ENCODE results near the gene PIAS2.
A peak's percentile ranks its signal among the peaks of the same experiment; 100 is the strongest.
"Not testable (repeated sequence)": the region's sequence is repeated elsewhere in the genome, so short reads cannot be mapped to it uniquely, and the experiment has no call there.

PIAS2 gene

DNA sequence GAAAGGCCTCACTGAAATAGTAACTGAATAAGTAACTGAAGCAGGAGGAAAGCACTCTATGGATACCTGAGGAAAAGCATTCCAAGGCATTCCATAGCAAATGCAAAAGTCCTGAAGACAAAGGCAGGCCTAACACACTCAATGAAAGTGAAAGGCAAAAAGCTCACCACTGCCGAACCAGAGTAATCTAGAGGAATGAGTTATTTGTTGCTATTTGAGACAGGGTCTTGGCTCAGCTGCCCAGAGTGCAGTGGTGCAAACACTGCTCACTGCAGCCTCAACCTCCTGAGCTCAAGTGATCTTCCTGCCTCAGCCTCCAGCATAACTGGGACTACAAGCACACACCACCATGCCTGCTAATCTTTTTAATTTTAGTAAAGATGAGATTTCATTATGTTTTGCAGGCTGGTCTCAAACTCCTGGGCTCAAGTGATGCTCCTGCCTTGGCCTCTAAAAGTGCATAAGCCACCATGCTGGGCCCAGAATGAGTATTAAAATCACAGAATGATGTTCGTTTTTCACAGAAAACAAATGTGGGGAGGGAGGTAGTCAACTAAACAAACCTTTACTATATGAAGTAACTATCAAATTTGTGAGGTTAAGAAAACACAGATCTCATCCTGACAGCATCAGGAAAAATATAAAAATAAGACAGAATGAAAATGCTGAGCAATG, 17.9 kb downstream of the PIAS2 start:
- DNase-seq (ENCODE audit: low spot score) = no peak

DNA sequence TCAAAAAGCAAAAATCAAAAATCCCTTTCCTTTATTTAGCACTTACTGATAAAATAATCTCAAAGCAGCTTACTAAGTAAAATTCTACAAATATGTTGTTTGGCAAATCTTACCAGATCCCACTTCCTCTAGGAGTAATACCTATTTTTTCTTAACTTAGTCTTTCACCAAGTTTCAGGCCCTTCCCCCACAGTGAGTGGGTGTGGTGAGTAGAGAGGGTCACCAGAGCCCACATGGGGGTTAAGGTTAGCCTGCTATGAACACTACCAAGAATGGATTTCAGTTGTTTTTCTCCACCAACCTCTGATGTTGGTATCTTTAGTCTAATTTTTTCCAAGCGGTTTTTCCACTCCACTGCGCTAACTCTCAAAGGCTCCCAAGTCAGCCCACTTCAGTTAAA, 23.2 kb downstream of the PIAS2 start:
- no peak for DNase-seq (ENCODE audit: low spot score)

DNA sequence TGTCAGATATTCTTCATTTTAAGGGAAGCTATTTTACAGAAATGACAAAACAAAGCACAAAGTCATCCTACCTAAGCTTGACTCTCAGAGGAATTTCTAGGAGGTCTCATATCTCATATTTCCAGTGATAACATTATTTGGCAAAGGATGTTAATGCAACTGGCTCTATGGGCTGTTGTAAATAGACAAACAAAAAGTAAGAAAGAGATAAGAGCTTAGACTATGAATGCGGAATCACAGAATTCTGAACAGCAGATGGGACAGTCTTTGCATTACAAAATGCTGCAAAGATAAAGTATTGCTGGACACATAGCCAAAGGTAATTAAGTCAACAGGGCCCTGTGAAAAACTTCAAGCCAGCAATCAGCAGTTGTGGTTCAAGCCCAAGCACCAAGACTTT, 23.9 kb downstream of the PIAS2 start:
- peak; percentile 27 for DNase-seq (ENCODE audit: low spot score)

DNA sequence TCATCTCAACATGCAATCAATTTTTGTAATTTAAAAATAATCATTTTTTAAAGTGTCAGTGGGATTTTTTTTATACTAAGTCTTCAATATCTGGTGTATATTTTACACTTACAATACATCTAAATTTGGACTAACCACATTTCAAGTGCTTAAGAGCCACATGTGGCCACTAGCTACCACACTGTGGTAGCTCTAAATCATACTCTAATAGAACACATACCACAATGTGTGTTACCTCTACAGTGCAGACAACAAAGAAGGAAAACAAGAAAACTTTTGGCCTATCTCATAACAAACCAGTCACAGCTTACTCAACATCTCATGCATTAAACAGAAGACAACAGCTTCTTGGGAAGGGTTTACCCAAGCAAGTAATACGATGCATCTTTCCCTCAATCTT, 24.5 kb downstream of the PIAS2 start:
- DNase-seq (ENCODE audit: low spot score) = no peak

DNA sequence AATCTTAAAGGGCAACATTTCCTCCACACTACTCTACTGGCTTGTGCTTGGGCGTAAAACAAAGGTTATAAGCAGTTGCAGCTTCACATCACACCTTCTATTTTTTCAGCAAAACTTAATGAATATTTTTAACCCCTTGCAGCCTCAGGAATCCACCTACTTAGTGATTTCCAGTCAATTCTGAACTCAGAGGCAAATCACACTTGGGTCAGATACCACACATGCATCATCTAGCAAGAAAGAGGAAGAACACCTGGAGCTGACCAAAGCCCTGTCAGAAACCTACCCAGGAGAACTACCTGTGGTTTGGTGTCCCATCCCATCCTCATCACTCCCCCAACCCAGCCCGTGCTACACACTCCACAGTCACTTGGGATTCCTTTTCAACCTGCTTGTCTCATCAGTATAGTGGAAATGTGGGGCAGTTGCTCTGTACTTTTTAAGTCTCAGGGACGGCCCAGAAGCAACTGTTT, 25.5 kb downstream of the PIAS2 start:
- DNase-seq (ENCODE audit: low spot score) = no peak

DNA sequence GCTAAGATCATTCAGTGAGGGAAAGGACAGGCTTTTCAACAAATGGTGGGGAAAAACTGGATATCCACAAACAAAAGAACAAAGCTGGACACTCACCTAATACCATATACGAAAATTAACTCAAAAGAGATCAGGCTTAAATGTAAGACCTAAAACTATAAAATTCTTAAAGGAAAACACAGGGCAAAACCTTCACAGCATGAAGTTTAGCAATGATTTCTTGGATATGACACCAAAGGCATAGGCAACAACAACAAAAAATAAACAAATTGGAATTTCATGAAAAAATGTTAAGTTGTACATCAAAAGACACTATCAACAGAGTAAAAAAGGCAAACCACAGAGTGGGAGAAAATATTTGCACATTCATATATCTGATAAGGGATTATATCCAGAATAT, 28.3 kb downstream of the PIAS2 start:
- DNase-seq (ENCODE audit: low spot score) = no peak

DNA sequence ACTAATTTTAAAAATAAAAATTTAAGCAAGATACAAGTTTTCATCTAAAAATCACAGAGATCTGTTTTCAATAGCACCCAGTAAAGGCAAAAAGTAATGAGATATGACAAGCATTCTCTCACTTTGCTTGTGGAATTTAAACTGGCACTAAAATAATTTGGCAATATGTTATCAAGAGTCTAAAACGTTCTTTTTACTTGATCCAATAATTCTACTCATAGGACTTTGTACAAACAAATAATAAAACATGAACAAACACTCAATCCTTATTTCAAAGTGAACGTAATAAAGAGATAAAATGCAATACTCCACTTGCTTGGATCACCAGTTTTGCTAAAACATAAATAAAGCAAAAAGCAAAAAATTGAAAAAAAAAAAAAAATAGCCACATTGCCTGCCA, 30.4 kb downstream of the PIAS2 start:
- DNase-seq (ENCODE audit: low spot score) = no peak

DNA sequence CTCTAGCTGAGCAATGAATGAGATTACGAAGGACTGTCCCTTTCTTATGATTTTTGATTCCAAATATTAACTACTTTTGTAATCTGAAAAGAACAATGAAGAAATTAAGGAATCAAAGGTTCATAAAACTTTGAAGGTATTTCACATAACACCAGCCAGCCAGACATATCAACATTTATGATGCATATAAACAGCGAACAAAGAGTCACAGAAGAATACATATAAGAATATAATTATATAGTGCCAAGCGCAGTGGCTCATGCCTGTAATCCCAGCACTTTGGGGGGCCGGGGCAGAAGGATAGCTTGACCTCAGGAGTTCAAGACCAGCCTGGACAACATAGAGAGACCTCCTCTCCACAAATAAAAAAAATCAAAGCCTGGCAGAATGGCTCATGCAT, 34.1 kb downstream of the PIAS2 start:
- no peak for DNase-seq (ENCODE audit: low spot score)

DNA sequence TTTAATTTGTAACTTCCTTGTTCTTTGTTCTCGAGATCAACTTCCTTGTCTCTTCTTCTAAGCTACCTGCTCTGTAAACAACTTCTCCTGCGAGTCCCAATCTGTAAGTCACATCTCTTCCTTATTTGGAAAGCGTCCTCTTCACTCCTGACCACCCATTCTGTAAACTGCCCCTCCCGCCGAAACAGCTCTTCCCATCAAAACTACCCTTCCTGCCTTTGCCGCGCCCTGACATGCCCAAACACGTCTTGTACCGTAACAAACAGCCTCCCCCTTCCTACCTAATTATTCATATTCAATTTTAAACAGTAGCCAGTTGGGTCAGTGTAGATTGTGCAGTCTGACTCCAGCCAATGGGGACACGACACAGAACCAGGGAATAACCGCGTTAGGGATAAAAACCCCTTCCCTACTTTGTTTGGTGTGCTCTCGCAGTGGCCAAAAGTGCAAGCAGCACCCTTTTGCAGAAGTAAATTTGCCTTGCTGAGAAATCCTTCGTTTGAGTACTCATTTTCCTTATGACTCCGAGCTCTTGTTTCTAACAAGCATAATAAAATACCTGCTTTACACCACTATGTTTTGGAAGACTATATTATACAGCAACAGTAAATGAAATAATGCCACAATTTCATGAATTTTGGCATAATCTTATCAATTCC, 39.8 kb downstream of the PIAS2 start:
- DNase-seq (ENCODE audit: low spot score) = no peak

DNA sequence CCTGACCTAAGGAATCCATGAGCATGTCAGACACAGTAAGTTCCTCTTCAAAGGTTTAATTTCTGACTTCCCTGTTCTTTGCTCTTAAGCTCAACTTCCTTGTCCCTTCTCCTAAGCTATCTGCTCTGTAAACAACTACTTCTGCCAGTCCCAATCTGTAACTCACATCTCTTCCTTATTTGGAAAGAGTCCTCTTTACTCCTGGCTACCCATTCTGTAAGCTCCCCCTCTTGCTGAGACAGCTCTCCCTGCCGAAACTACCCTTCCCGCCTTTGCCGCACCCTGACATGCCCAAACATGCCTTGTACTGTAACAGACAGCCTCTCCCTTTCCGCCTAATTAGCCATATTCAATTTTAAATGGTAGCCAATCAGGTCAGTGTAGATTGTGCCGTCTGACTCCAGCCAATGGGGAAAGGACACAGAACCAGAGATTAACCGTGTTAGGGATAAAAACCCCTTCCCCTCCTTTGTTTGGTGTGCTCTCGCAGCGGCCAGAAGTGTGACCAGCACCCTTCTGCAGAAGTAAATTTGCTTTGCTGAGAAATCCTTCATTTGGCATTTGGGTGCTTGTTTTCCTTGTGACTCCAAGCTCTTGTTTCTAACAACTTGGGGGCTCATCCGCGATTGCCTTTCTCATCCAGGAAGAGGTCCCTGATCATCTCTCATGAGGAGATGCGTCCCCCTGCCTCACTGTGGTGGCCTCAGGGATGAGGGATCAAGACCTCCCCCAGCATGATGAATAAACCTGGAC, 49.0 kb downstream of the PIAS2 start:
- no peak for DNase-seq (ENCODE audit: low spot score)

DNA sequence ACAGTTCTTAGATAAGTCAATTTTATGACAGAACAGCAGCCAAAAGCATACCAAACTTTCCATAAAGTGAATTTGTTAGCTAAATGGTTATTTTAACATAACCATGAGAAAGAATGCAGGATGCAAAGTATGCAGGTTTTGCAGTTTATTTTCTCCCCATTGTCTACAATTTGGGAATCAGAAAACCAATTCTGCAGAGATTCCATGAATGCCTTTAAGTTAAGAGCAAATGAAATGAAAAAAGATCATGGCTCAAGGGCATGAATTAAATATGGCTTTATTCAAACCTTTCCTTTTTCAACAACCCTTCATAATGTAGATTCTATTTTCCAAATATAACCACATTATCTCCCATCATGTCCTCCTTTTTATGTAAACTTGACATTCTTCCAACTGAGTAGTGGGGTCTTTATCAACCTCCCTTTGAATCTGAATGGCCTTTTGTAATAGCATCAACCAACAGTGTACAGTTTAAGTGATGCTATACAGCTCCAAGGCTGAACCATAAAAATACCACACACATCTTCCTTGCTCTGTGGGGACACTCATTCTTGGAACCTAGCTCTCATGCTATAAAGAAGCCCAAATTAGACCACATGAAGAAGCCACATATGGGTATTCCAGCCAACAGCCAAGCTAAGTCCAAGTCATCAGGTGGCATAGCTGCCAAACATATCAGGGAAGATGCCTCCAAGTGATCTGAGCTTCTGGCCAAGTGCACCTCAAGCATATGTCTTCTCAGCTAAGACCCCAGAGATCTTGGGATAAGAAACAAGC, 49.8 kb downstream of the PIAS2 start:
- DNase-seq (ENCODE audit: low spot score) = no peak

DNA sequence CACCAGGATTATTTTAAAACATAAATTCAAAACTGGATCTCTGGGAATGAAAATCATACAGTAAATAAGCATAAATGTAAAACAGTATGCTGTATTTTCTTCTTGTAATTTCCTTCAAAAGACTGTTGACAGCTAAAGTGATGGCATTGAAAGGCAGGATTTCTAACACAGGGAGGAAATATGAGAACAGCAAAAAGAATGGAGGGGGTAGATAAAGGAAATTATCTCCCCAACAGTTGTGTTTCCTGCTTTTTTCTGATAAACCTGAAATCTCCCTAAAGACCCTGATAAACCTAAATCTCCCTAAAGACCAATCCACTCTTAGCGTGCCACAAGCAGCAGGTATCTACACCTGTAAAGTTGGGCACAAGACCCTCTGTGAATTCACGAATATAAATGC, 50.8 kb downstream of the PIAS2 start:
- DNase-seq (ENCODE audit: low spot score) = no peak

DNA sequence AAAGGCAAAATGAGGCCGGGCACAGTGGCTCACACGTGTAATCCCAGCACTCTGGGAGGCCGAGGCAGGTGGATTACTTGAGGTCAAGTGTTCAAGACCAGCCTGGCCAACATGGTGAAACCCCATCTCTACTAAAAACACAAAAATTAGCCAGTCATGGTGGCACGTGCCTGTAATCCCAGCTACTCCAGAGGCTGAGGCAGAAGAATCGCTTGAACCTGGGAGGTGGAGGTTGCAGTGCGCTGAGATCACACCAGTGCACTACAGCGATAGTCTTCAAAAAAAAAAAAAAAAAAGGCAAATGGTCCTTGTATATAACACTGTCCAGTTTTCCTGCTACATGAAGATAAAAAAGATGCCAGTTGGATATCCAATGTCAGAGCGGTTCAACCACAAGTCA, 52.1 kb downstream of the PIAS2 start:
- not testable (repeated sequence) for DNase-seq (ENCODE audit: low spot score)

DNA sequence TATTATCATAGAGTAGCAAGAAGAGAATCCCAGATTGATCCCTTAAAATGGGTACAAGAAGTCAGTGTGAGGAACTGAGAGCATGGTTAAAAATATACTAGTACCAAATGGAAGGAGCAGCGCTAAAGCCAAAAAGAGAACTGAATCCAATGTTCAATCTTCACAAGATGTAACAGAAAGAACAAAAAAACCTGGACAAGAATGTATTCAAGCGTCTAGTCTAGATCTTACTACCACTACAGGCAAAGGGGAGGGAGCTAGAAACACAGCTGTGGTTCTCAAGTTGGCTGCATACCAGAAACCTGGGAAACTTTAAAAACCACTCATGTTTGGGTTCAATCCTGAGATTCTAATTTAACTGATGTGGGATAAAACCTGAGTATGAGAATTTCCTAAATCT, 57.5 kb downstream of the PIAS2 start:
- DNase-seq (ENCODE audit: low spot score) = no peak

DNA sequence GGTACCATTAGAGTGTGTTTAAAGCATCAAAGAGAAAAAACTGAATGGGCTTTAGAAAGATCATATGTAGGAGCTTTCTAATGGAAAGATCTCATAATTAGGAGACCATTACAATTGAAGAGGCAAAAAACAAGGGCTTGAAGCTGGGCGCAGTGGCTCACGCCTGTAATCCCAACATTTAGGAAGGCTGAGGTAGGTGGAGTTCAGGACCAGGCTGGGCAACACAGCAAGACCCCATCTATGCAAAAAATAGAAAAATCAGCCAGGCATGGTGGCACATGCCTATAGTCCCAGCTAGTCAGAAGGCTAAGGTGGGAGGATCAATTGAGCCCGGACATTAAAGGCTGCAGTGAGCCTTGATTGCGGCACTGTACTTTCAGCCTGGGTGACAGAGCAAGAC, 59.0 kb downstream of the PIAS2 start:
- no peak for DNase-seq (ENCODE audit: low spot score)

DNA sequence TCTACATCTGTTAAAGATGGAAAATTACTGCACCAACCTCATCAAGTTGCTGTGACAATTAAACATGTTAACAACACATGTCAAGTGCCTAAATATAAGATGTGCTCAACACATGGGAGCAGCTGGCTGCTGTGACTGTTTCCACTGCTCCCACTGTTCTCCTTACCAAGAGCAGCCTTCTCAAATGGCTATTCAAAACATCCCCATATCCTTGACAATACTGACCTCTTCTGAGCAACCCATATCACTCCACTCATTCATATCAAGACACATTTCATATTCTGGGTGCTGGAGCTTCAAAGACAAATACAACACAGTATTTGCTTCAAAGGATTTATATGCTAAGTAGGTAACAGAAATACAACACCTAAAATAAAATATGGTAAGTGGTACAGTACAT, 60.3 kb downstream of the PIAS2 start:
- no peak for DNase-seq (ENCODE audit: low spot score)

DNA sequence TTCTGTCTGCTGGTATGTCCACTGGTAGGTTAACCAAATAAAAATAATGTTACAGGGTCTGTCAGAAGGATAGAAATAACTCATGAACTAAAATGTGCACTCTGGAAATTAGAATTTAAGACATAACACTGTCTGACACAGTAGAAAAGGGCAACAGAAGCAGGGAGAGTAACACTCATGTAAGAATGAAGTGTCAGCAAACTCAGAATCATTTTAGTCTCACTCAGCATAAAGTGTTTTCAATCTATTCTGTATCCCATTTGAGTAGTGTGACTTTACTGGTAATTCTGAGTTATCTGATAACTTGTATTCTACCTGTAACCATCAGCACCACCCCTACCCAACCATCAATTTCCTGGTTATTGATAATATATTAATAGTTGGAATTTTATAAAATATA, 68.3 kb downstream of the PIAS2 start:
- no peak for DNase-seq (ENCODE audit: low spot score)

DNA sequence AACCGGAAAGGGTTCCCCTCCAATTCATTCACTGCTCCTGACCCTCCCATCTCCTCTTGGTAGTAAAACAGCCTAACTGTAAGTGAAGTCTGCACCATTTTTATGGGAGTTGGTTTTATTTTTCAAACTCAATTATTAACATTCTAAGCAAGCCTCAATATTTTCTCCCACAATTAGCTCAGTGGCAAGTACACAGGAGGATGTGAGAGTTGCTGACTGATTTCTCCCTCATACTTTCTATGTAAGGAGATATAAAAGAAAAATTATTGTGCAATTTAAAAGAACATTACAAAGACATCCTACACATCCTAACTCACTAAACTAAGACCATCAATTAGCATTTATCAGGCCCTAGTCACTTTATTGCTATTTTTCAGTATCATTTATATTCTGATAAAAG, 73.9 kb downstream of the PIAS2 start:
- no peak for DNase-seq (ENCODE audit: low spot score)

DNA sequence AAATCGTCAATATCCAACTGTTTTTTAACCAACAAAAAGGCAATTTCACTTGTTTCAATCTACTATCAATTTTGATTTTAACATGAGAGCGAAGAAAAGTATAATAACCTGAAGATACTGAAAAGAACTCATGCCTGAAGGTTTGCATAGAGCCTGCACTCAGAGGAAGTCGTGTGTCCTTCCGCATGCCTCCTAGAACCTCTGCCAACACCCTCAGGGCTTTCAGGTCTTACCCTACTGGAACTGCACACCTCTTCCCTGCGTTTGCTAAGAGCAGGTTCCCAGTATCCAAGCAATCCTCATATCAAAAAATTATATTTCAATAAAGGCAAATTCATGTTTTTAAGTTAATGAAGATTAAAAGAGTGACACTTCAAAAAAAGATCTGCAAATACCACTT, 74.7 kb downstream of the PIAS2 start:
- no peak for DNase-seq (ENCODE audit: low spot score)

DNA sequence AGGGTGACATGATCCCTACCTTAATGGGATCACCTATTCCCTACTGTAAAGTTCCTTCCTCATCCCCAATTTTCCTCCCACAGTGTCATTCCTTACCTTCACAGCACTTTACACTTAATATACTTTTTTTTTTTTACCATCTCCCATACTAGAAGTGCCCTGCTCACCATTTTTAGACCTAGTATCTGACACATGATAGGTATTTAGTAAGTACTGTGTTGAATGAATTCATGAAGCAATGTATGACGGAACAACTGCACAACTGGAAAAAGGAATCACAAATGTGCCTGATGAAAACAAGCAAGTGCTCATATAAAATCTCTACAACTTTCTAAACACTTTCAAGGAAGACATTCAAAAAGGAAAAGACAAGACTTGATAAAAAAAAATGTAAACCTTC, 83.4 kb downstream of the PIAS2 start:
- no peak for DNase-seq (ENCODE audit: low spot score)

DNA sequence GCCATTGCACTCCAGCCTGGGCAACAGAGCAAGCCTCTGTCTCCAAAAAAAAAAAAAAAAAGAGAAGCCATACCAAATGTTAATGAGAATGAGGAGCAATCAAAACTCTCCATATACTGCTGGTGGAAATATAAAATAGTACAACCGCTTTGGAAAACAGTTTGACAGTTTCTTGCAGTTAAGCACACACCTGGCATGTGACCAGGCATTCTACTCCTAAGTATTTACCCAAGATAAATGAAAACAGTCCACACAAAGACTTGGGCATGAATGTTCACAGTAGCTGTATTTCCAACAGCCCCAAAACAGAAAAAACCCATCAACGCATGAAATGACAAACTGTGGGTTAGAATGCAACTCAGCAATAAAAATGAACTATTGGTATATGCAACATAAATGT, 84.5 kb downstream of the PIAS2 start:
- DNase-seq (ENCODE audit: low spot score) = no peak

DNA sequence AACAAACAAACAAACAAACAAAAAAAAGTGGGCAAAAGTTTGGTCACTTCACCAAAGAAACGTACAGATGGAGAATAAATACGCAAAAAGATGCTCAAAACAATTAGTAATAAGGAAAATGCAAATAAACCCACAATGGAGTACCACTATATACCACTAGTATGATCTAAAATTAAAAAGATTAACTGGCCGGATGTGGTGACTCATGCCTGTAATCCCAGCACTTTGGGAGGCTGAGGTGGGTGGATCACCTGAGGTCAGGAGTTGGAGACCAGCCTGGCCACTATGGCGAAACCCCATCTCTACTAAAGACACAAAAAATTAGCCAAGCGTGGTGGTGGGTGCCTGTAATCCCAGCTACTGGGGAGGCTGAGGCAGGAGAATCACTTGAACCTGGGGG, 84.9 kb downstream of the PIAS2 start:
- DNase-seq (ENCODE audit: low spot score) = not testable (repeated sequence)

DNA sequence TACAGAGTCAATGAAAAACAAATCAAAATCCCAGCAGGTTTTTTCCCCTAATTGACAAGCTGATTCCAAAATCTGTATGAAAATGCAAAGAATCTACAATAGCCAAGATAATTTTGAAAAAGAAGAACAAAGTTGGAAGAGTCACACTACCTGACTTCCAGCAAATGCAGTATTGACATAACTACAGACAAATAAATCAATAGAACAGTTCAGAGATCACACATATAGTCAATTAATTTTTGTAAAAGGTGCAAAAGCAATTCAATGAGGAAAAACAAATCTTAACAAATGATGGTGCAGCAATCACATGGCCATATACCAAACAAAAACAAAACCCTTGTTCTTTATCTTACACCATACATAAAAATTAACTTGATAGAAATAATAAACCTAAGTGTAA, 85.9 kb downstream of the PIAS2 start:
- DNase-seq (ENCODE audit: low spot score) = no peak
